ENCODE measurements around the gene HHEX.

DNA sequence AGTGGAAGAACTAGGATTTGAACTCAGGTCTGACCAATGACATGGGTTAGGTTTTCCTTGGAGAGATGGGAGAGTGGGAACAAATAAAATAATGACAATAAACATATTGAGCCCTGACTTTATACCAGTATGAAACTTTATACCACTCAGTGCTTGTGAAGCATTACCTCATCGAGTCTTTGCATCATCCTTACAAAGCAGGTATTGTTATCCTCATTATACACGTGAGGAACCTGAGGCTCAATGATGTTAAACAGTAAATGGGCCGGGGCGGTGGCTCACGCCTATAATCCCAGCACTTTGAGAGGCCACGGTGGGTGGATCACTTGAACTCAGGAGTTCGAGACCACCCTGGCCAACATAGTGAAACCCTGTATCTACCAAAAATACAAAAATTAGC is 47.7 kb downstream of the HHEX start:
- TF ChIP-seq, protein P1, sequence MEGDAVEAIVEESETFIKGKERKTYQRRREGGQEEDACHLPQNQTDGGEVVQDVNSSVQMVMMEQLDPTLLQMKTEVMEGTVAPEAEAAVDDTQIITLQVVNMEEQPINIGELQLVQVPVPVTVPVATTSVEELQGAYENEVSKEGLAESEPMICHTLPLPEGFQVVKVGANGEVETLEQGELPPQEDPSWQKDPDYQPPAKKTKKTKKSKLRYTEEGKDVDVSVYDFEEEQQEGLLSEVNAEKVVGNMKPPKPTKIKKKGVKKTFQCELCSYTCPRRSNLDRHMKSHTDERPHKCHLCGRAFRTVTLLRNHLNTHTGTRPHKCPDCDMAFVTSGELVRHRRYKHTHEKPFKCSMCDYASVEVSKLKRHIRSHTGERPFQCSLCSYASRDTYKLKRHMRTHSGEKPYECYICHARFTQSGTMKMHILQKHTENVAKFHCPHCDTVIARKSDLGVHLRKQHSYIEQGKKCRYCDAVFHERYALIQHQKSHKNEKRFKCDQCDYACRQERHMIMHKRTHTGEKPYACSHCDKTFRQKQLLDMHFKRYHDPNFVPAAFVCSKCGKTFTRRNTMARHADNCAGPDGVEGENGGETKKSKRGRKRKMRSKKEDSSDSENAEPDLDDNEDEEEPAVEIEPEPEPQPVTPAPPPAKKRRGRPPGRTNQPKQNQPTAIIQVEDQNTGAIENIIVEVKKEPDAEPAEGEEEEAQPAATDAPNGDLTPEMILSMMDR (conservative IDR thresholded peaks at IDR 0.05 in 1 of 2, IDR thresholded peaks at IDR 0.05 in 1 of 2; ENCODE audit: extremely low read depth in 1 of 2, insufficient read depth in 1 of 2, low read depth in 1 of 2, low read length in 2 of 2) = no peak
- TF ChIP-seq EZH2 (IDR thresholded peaks at IDR 0.05; ENCODE audit: borderline replicate concordance, low read length) = no peak

Data from mammary epithelial cell (primary cell).